NT2/D1 (cell line): ENCODE data around the gene DLG2.

Experiments used
- DNase-seq: peaks from one replicate; pipeline ENCODE4 v3.0.0-alpha.2; 2011; ENCODE audit warnings: low read depth, low spot score
- H3K27me3 ChIP-seq: 2 replicates; pipeline ENCODE4 v1.6.0; 2011; ENCODE audit warnings: mild to moderate bottlenecking; ENCODE audit not compliant: insufficient read length, insufficient read depth
- H3K36me3 ChIP-seq: 2 replicates; pipeline ENCODE4 v1.6.1; 2011; ENCODE audit warnings: mild to moderate bottlenecking, low read length, mixed read lengths; ENCODE audit not compliant: insufficient read depth, insufficient read length
- H3K4me1 ChIP-seq: 2 replicates; pipeline ENCODE4 v1.5.1; 2011; ENCODE audit not compliant: insufficient read depth, insufficient read length
- H3K4me3 ChIP-seq: 2 replicates; pipeline ENCODE4 v1.5.1; 2011; ENCODE audit warnings: low read depth; ENCODE audit not compliant: insufficient read length
- H3K9ac ChIP-seq: 2 replicates; pipeline ENCODE4 v1.6.0; 2011; ENCODE audit warnings: low read depth; ENCODE audit not compliant: insufficient read length
- H3K9me3 ChIP-seq: 2 replicates; pipeline ENCODE4 v1.5.1; 2011; ENCODE audit warnings: mild to moderate bottlenecking, low read length; ENCODE audit not compliant: insufficient read depth
- SUZ12 ChIP-seq: IDR thresholded peaks from 2 replicates; pipeline ENCODE4 v1.6.1; 2011; ENCODE audit not compliant: insufficient read length, insufficient read depth; ENCODE audit errors: extremely low read depth
- YY1 ChIP-seq: IDR thresholded peaks from 2 replicates; pipeline ENCODE4 v1.6.1; 2011; ENCODE audit not compliant: insufficient read length, insufficient read depth
- ZNF274 ChIP-seq: IDR thresholded peaks from 2 replicates; pipeline ENCODE4 v1.6.1; 2011; ENCODE audit warnings: mild to moderate bottlenecking, low read depth, low read length

Gene DLG2

GRCh38 chr11:83862691-83863090 lies 1764.5 kb downstream of the DLG2 start:
- Histone ChIP-seq H3K27me3 (no peaks in the 10 kb centered on the region), H3K36me3 (no peaks in the 10 kb centered on the region), H3K9ac (no peak overlapping the region), H3K4me1 (no peaks in the 10 kb centered on the region), H3K9me3 (no peaks in the 10 kb centered on the region; the same call in 1 of the 2 replicates), H3K4me3 (no peak overlapping the region)
- TF ChIP-seq YY1 (no peak), SUZ12 (no peak)
- DNase-seq, result no peak

GRCh38 chr11:83862033-83862432 lies 1765.1 kb downstream of the DLG2 start:
- no peaks in the 10 kb centered on the region for H3K36me3 ChIP-seq
- no peak for TF ChIP-seq SUZ12
- no peak for TF ChIP-seq YY1
- no peak for TF ChIP-seq ZNF274
- H3K4me3 ChIP-seq, result no peak overlapping the region
- DNase-seq, result no peak
- no peak overlapping the region for H3K9ac ChIP-seq
- H3K27me3 ChIP-seq, result no peaks in the 10 kb centered on the region
- no peaks in the 10 kb centered on the region for H3K4me1 ChIP-seq
- H3K9me3 ChIP-seq, result no peaks in the 10 kb centered on the region; the same call in 1 of the 2 replicates

GRCh38 chr11:83858694-83859093 lies 1768.5 kb downstream of the DLG2 start:
- no peak overlapping the region for H3K4me3 ChIP-seq
- H3K27me3 ChIP-seq, result no peaks in the 10 kb centered on the region
- no peaks in the 10 kb centered on the region for H3K36me3 ChIP-seq
- H3K9ac ChIP-seq, result no peak overlapping the region
- no peak for DNase-seq
- no peaks in the 10 kb centered on the region for H3K4me1 ChIP-seq
- no peaks in the 10 kb centered on the region; the same call in 1 of the 2 replicates for H3K9me3 ChIP-seq
- TF ChIP-seq SUZ12 (no peak), ZNF274 (no peak), YY1 (no peak)

GRCh38 chr11:83855237-83855636 lies 1771.9 kb downstream of the DLG2 start:
- H3K9me3 ChIP-seq, result no peaks in the 10 kb centered on the region; the same call in 1 of the 2 replicates
- no peaks in the 10 kb centered on the region for H3K4me1 ChIP-seq
- H3K27me3 ChIP-seq, result no peaks in the 10 kb centered on the region
- H3K4me3 ChIP-seq, result no peak overlapping the region
- no peak overlapping the region for H3K9ac ChIP-seq
- H3K36me3 ChIP-seq, result no peaks in the 10 kb centered on the region
- no peak for DNase-seq
- TF ChIP-seq YY1, result no peak
- no peak for TF ChIP-seq ZNF274
- TF ChIP-seq SUZ12, result no peak

- H3K27me3 ChIP-seq, result no peaks in the 10 kb centered on the region
- DNase-seq, result no peak
- no peak overlapping the region for H3K4me3 ChIP-seq
- H3K4me1 ChIP-seq, result no peaks in the 10 kb centered on the region
- TF ChIP-seq YY1, result no peak
- no peak for TF ChIP-seq SUZ12
- no peak for TF ChIP-seq ZNF274
- no peak overlapping the region for H3K9ac ChIP-seq
- no peaks in the 10 kb centered on the region for H3K36me3 ChIP-seq
- no peaks in the 10 kb centered on the region for H3K9me3 ChIP-seq
These were observed 1774.2 kb downstream of the DLG2 start for GRCh38 chr11:83852775-83853442.

GRCh38 chr11:83852012-83852411 lies 1775.1 kb downstream of the DLG2 start:
- H3K9ac ChIP-seq, result no peak overlapping the region
- TF ChIP-seq ZNF274 (no peak), YY1 (no peak), SUZ12 (no peak)
- DNase-seq, result no peak
- no peaks in the 10 kb centered on the region for H3K36me3 ChIP-seq
- no peak overlapping the region for H3K4me3 ChIP-seq
- no peaks in the 10 kb centered on the region for H3K4me1 ChIP-seq
- no peaks in the 10 kb centered on the region for H3K27me3 ChIP-seq
- H3K9me3 ChIP-seq, result no peaks in the 10 kb centered on the region

- H3K9ac ChIP-seq, result no peak overlapping the region
- no peak for DNase-seq
- no peaks in the 10 kb centered on the region for H3K4me1 ChIP-seq
- H3K36me3 ChIP-seq, result no peaks in the 10 kb centered on the region
- no peaks in the 10 kb centered on the region for H3K9me3 ChIP-seq
- no peak for TF ChIP-seq YY1
- TF ChIP-seq ZNF274, result no peak
- TF ChIP-seq SUZ12, result no peak
- no peak overlapping the region for H3K4me3 ChIP-seq
- H3K27me3 ChIP-seq, result no peaks in the 10 kb centered on the region
These were observed 1779.6 kb downstream of the DLG2 start for GRCh38 chr11:83847467-83848034.
